Measurements from ENCODE around the gene MAP2.

Gene MAP2

GRCh38 chr2:209661286-209661894, 237.5 kb downstream of the MAP2 start:
- TF ChIP-seq, protein P1, sequence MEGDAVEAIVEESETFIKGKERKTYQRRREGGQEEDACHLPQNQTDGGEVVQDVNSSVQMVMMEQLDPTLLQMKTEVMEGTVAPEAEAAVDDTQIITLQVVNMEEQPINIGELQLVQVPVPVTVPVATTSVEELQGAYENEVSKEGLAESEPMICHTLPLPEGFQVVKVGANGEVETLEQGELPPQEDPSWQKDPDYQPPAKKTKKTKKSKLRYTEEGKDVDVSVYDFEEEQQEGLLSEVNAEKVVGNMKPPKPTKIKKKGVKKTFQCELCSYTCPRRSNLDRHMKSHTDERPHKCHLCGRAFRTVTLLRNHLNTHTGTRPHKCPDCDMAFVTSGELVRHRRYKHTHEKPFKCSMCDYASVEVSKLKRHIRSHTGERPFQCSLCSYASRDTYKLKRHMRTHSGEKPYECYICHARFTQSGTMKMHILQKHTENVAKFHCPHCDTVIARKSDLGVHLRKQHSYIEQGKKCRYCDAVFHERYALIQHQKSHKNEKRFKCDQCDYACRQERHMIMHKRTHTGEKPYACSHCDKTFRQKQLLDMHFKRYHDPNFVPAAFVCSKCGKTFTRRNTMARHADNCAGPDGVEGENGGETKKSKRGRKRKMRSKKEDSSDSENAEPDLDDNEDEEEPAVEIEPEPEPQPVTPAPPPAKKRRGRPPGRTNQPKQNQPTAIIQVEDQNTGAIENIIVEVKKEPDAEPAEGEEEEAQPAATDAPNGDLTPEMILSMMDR (IDR thresholded peaks at IDR 0.05; ENCODE audit: low read depth, low read length, missing control alignments): no peak
- Histone ChIP-seq H3K27me3 (replicated peaks) (no peaks in the 10 kb centered on the region), H3K4me3 (ENCODE audit: low read depth, low read length) (no peak overlapping the region), H3K27ac (no peak overlapping the region), H3K36me3 (replicated peaks) (no peaks in the 10 kb centered on the region)
- in situ Hi-C loops (cut with HindIII; ENCODE audit: low pct_ligation_motif_present, low sequenced_read_pairs): no loop called here
- DNase-seq: no peak

- no peak overlapping the region for H3K27ac ChIP-seq
- in situ Hi-C loops (cut with HindIII; ENCODE audit: low pct_ligation_motif_present, low sequenced_read_pairs): no loop called here
- H3K36me3 ChIP-seq (replicated peaks): no peaks in the 10 kb centered on the region
- DNase-seq: no peak
- no peak overlapping the region for H3K4me3 ChIP-seq (ENCODE audit: low read depth, low read length)
- H3K27me3 ChIP-seq (replicated peaks): no peaks in the 10 kb centered on the region
- TF ChIP-seq, protein P1 (IDR thresholded peaks at IDR 0.05; ENCODE audit: low read depth, low read length, missing control alignments): no peak
Measured at GRCh38 chr2:209662021-209662420, 238.2 kb downstream of the MAP2 start.

DNA sequence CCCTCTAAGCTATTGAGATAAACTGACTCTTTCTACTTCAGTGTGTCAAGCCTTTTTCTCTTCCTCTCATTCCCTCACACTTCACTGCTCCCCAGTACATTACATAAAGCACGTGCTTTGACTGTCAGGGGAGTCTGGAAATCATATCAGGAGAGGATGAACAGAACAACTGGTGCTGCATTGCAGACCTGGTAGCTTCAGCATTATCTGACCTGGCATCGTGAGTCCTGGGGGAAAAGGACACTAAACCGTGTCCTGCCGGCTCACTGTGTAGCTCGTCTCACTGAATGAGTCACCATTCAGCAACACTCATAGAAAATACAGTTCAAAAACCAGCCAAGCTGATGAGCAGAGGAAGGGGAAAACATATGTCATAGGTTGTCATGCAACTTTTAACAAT, 239.3 kb downstream of the MAP2 start:
- in situ Hi-C loops (cut with HindIII; ENCODE audit: low pct_ligation_motif_present, low sequenced_read_pairs): no loop called here
- Histone ChIP-seq H3K4me3 (ENCODE audit: low read depth, low read length) (no peak overlapping the region), H3K27me3 (replicated peaks) (no peaks in the 10 kb centered on the region), H3K27ac (no peak overlapping the region), H3K36me3 (replicated peaks) (no peaks in the 10 kb centered on the region)
- DNase-seq: peak; percentile 55
- TF ChIP-seq, protein P1 (IDR thresholded peaks at IDR 0.05; ENCODE audit: low read depth, low read length, missing control alignments): no peak

- Histone ChIP-seq H3K27ac (no peak overlapping the region), H3K36me3 (replicated peaks) (no peaks in the 10 kb centered on the region), H3K4me3 (ENCODE audit: low read depth, low read length) (no peak overlapping the region), H3K27me3 (replicated peaks) (no peaks in the 10 kb centered on the region)
- in situ Hi-C loops (cut with HindIII; ENCODE audit: low pct_ligation_motif_present, low sequenced_read_pairs): no loop called here
- DNase-seq: peak; percentile 1
- TF ChIP-seq, protein P1 (IDR thresholded peaks at IDR 0.05; ENCODE audit: low read depth, low read length, missing control alignments): no peak
Measured at GRCh38 chr2:209663656-209664055, 239.8 kb downstream of the MAP2 start.

DNA sequence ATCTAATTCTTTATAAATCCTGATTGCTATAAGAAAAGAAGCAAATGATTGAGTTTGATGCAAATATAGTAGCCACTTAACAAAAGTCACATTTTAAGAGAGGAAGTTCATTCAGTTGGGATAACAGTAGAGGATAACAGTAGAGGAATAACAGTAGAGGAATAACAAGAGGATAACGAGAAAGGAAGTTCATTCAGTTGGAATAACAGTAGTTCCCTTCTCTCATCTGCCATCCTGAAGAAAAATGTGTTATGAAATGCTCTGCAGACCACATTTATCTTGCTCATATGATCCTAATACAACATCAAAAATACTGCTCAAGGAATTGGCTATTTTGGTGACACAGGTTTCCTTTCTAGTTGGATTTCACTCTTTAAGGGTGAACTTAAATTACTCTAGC, 242.4 kb downstream of the MAP2 start:
- no peak overlapping the region for H3K4me3 ChIP-seq (ENCODE audit: low read depth, low read length)
- in situ Hi-C loops (cut with HindIII; ENCODE audit: low pct_ligation_motif_present, low sequenced_read_pairs): no loop called here
- TF ChIP-seq, protein P1 (IDR thresholded peaks at IDR 0.05; ENCODE audit: low read depth, low read length, missing control alignments): no peak
- no peaks in the 10 kb centered on the region for H3K27me3 ChIP-seq (replicated peaks)
- H3K27ac ChIP-seq: no peak overlapping the region
- DNase-seq: no peak
- H3K36me3 ChIP-seq (replicated peaks): no peaks in the 10 kb centered on the region
